Osteocyte (in vitro differentiated cells): ENCODE measurements around the gene TRIM14. TPM values are rescaled to one million over a fixed set of nuclear protein-coding genes. Genes with fewer than 3 reads are reported as not detected.

ENCODE experiments used
- DNase-seq: peaks from one replicate; pipeline ENCODE4 v3.0.0; 2021; ENCODE audit warnings: mixed read lengths; ENCODE audit not compliant: unreplicated experiment; ENCODE audit errors: extremely low spot score
- H3K27ac Mint-ChIP-seq: one replicate; pipeline ENCODE4 v1.8.0; 2021; ENCODE audit warnings: mild to moderate bottlenecking, mixed read lengths; ENCODE audit not compliant: unreplicated experiment
- H3K27me3 Mint-ChIP-seq: one replicate; pipeline ENCODE4 v1.8.0; 2021; ENCODE audit warnings: mixed read lengths; ENCODE audit not compliant: unreplicated experiment
- H3K36me3 Mint-ChIP-seq: one replicate; pipeline ENCODE4 v1.8.0; 2021; ENCODE audit warnings: mixed read lengths; ENCODE audit not compliant: unreplicated experiment
- H3K4me1 Mint-ChIP-seq: one replicate; pipeline ENCODE4 v1.8.0; 2021; ENCODE audit warnings: mixed read lengths; ENCODE audit not compliant: unreplicated experiment
- H3K4me3 Mint-ChIP-seq: one replicate; pipeline ENCODE4 v1.8.0; 2021; ENCODE audit warnings: mild to moderate bottlenecking, moderate library complexity, mixed read lengths; ENCODE audit not compliant: unreplicated experiment
- H3K9me3 Mint-ChIP-seq: one replicate; pipeline ENCODE4 v1.8.0; 2021; ENCODE audit warnings: mixed read lengths; ENCODE audit not compliant: unreplicated experiment
- CTCF ChIP-seq: fragments of 200-600 bp; sonication (generic); IDR thresholded peaks from 2 replicates; pipeline ENCODE4 v1.5.0; 2021; ENCODE audit warnings: antibody characterized with exemption, mild to moderate bottlenecking, moderate library complexity
- total RNA-seq: library from RNA; stranded (reverse); gene quantifications from 2 replicates; pipeline ENCODE4 v1.2.1, GENCODE V29; 2021

TRIM14 gene
- total RNA-seq, 1 donor from 2014 or later = 0.48 TPM

DNA sequence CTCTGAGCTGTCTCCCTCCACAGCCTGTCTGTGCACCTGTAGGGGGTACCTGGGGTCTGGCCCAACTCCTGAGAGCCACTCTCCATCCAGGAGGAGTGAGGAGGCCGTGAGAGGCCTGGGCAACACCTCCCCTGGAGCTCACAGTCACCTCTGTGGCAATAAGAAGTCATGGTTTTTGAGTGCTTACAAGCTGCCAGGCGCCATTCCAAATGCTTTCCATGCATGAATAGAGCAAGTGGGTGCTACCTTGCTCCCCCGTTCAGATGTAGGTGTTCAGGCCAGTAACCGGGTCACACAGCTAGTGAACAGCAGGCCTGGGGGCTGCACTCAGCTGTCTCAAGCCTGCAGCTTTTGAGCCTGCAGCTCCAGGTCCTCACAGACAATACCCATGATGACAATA is 42.8 kb upstream of the TRIM14 start:
- Mint-ChIP-seq H3K27me3 (no peaks in the 10 kb centered on the region), H3K4me3 (no peak overlapping the region), H3K9me3 (no peaks in the 10 kb centered on the region), H3K36me3 (no peaks in the 10 kb centered on the region), H3K27ac (no peak overlapping the region), H3K4me1 (no peaks in the 10 kb centered on the region)
- no peak for TF ChIP-seq CTCF
- no peak for DNase-seq

DNA sequence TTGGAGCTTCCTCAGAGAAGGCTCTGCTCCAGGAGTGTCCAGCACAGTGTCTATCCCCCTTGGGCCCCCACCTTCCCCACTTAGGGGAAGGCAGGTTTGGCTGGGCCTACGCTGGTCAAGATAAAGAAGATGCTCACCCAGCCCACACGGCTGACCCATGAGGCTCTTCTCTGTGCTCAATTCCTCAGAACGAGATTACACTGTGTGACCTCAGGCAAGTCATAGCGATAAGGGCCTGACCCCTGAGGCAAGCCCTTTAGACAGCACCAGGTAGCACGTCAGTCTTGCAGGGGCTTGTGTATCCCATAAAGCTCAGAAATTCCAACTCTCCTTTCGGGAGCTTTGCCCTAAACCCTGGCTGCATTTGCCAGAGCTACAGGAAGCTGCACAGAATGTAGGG is 40.8 kb upstream of the TRIM14 start:
- no peak for DNase-seq
- no peaks in the 10 kb centered on the region for H3K36me3 Mint-ChIP-seq
- H3K4me3 Mint-ChIP-seq = no peak overlapping the region
- H3K27me3 Mint-ChIP-seq = no peaks in the 10 kb centered on the region
- no peak overlapping the region for H3K27ac Mint-ChIP-seq
- no peaks in the 10 kb centered on the region for H3K9me3 Mint-ChIP-seq
- H3K4me1 Mint-ChIP-seq = no peaks in the 10 kb centered on the region
- TF ChIP-seq CTCF = no peak

- Mint-ChIP-seq H3K27ac (no peak overlapping the region), H3K9me3 (no peaks in the 10 kb centered on the region), H3K36me3 (no peaks in the 10 kb centered on the region), H3K4me1 (no peaks in the 10 kb centered on the region), H3K27me3 (no peaks in the 10 kb centered on the region), H3K4me3 (no peak overlapping the region)
- DNase-seq = no peak
- no peak for TF ChIP-seq CTCF
Observed at GRCh38 chr9:98159301-98159700, 40.3 kb upstream of the TRIM14 start.

DNA sequence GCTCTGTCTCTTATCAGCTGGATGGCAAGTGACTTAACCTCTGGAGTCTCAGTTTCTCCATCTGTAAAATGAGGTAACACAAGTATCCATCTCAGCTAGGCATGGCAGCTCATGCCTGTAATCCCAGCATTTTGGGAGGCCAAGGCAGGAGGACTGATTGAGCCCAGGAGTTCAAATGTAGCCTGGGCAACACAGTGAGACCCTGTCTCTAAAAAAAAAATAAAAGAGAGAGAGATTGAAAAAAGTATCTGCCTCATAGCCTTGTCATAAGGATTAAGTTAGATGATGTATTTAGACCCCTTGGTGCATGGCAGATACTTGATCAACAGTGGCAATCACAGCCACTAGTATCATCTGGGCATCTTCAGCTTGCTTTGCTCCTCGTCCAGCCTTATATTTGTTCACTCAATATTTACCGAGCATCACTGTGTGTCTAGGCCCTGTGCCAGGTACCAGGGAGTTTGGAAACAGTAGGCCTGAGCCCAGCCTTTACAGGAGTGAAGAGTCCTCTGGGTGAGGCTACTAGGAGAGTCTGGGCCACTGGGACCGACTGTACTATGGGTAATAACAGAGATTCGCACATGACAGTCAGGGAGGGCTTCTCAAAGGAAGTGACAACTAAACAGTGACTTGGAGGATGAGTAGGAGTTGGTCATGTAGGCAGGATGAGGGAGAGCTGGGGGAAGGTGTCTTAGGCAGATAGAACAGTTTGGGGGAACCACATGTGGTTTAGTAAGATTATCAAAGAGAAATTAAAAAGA is 39.2 kb upstream of the TRIM14 start:
- Mint-ChIP-seq H3K27ac (no peak overlapping the region), H3K27me3 (no peaks in the 10 kb centered on the region), H3K9me3 (no peaks in the 10 kb centered on the region), H3K4me3 (no peak overlapping the region), H3K36me3 (no peaks in the 10 kb centered on the region), H3K4me1 (no peaks in the 10 kb centered on the region)
- no peak for TF ChIP-seq CTCF
- DNase-seq = no peak

DNA sequence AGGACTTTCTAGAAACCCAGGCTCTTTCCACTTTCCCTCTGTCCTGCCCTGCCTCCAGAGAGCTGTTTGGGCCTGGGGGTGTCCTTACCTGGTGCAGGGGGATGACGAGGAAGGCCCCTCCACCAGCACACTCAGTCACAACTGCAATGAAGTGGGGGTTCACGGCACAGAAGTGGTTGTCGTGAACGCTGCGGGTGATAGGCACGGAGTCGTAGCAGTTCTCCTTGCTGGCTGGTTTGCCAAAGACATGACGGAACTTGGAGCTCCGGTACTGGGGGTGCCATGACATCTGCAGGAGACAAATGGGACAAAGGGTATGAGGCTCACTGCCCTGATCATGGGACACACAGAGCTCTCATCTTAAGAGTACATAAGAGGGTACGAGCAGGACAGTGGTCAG is 38.4 kb upstream of the TRIM14 start:
- Mint-ChIP-seq H3K27ac (no peak overlapping the region), H3K4me1 (no peaks in the 10 kb centered on the region), H3K36me3 (no peaks in the 10 kb centered on the region), H3K4me3 (no peak overlapping the region), H3K9me3 (no peaks in the 10 kb centered on the region), H3K27me3 (no peaks in the 10 kb centered on the region)
- no peak for TF ChIP-seq CTCF
- DNase-seq = no peak
